Omental fat pad (tissue), 4 donors: ENCODE results near the gene RAB4A. TPM values are rescaled to one million over a fixed set of nuclear protein-coding genes. Genes with fewer than 3 reads are reported as not detected.

ENCODE experiments used
- ATAC-seq: fragments of 150-250 bp; one replicate; pipeline ENCODE4 v1.9.1; 2016; ENCODE audit warnings: mild to moderate bottlenecking, moderate library complexity; ENCODE audit not compliant: low FRiP score
- DNase-seq: peaks from one replicate; pipeline ENCODE4 v3.0.0-alpha.2; 2019; ENCODE audit warnings: low spot score
- total RNA-seq, 4 donors: library from RNA; depleted of rRNA; stranded (reverse); fragments of >200 nt; gene quantifications; one replicate each; pipeline ENCODE4 v1.1.0, GENCODE V29; 2016
- TF ChIP-seq, protein P1 (sequence below), 3 donors: fragments of 450-650 bp; IDR thresholded peaks; one replicate each; pipeline ENCODE4 v1.5.1; 2016 to 2017; ENCODE audit warnings: antibody characterized with exemption in 3 of 3, mild to moderate bottlenecking in 3 of 3, moderate library complexity in 2 of 3

RAB4A gene
- total RNA-seq, 4 donors from 2014 or later = 20.5 to 30.9 (median 30.0) TPM

DNA sequence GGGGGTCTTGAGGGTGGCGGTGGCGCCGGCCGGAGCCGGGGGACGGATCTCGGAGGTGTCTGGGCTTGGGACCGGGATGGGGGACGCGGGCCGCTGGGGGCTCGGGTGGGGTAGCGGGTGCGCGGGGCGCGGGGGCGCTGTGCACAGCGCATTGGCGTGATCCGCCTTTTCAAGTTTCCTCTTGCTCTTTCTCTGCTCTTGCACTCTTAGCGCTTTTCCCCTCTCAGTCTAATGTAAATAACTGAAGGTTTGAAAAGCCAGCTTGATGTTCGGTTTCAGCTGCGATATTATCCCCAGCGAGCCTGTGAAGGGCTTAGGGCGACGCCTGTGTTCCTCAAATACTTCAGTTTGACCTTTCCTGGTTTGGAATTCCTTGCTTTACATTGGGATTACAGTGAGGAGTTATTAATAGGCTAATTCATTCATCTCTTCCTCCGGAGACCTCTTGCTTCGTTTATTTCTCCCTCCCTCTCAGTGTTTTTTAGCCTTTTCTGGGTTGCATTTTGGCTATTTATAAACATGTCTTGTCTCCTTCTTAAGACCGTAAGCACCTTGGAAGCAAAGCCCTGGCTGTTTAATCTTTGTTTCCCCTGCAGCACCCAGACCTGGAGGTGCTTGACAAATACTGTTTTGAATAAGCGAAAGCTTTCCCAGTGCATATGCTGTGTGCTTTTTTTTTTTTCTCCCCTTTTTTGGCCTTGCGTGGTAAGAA lies 693 bp downstream of the RAB4A start:
- no peak for DNase-seq
- ATAC-seq = peak; percentile 61
- TF ChIP-seq, protein P1, sequence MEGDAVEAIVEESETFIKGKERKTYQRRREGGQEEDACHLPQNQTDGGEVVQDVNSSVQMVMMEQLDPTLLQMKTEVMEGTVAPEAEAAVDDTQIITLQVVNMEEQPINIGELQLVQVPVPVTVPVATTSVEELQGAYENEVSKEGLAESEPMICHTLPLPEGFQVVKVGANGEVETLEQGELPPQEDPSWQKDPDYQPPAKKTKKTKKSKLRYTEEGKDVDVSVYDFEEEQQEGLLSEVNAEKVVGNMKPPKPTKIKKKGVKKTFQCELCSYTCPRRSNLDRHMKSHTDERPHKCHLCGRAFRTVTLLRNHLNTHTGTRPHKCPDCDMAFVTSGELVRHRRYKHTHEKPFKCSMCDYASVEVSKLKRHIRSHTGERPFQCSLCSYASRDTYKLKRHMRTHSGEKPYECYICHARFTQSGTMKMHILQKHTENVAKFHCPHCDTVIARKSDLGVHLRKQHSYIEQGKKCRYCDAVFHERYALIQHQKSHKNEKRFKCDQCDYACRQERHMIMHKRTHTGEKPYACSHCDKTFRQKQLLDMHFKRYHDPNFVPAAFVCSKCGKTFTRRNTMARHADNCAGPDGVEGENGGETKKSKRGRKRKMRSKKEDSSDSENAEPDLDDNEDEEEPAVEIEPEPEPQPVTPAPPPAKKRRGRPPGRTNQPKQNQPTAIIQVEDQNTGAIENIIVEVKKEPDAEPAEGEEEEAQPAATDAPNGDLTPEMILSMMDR (IDR thresholded peaks at IDR 0.05) = no peak

DNA sequence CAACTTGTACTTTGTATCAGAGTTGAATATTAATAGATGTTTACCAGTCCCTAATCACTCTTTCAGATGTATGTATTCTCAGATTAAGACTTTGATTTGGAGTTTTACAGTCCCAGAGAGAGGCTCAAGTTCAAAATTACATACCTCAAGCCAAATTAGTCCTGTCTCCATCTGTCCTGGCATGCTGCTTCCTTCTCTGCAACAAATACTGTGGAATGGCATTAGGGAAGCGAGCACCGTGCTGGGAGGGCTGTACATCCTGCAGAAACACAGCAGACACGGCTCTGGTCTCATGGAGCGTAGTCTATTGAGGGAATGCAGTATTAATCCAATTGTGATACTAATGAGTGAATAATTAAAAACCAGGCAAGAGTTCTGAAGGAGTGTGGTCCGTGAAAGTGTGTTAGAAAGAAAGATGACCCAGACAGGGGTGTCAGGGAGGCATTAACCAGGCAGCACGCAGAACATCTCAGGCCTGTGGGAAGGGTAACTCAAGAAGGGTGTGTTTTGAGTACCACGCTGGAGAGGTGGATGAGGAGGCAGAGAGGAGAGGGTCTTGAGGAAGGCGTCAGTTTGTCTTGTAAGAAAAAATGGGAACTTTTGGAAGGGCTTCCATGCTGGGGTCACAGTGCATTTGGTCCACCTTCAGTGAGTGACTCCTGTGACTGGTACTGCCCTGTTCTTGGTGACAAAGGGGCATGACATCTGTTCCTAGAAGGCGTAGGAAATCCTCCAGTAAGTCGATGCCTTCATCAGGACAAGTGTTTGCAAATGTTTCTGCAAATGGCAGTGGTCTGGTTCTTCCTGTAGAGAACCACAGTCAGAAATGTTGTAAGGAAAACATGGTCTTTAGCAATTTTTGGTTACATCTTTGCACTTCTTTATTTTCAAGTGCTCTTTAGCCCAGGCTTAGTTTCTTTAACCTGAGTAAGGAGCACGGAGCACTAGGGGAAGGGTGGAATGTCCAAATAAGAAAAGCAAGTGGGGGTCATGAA lies 1.6 kb downstream of the RAB4A start:
- ATAC-seq (no peak), DNase-seq (no peak)
- TF ChIP-seq, protein P1 (IDR thresholded peaks at IDR 0.05) = no peak

DNA sequence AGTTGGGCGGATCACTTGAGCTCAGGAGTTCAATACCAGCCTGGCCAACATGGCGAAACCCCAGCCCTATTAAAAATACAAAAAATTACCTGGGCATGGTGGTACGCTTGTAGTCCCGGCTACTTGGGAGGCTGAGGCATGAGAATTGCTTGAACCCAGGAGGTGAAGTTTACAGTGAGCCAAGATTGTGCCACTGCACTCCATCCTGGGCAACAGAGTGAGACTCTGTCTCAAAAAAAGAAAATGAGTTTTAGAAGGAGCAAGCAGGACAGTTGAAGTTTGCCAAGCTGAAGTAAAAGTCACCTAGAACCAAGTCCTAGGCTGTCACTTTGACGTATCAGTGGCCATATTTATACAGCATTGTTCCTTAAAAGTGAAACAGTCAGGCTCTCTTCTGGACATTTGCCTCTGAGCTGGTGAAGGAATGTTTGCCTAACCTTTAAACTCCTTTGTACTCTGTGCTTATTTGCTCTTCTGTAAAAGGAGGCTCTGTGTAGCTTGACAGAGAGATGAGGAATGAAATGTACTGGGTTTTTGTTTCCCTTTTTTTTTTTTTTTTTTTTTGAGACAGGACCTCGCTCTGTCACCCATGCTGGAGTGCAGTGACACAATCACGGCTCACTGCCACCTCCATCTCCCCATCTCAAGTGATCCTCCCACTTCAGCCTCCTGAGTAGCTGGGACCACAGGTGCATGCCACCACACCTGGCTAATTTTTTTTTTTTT lies 2.8 kb downstream of the RAB4A start:
- ATAC-seq (no peak), DNase-seq (no peak)
- TF ChIP-seq, protein P1 (IDR thresholded peaks at IDR 0.05) = no peak

DNA sequence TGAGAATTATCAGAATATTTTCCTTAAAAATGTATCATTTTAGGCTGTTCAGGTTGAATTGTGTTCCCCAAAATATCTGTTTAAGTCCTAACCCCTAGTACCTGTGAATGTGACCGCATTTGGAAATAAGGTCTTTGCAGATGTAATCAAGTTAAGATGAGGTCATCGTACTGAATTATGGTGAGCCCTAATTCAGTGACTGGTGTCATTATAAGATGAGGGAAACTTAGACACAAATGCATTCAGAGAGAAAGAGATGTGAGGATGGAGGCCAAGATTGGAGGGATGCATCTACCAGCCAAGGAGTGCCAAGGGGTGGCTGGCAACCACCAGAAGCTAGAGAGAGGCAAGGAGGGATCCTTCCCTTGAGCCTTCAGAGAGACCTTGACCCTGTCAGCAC lies 4.1 kb downstream of the RAB4A start:
- TF ChIP-seq, protein P1 (IDR thresholded peaks at IDR 0.05) = no peak
- ATAC-seq = no peak
- no peak for DNase-seq

DNA sequence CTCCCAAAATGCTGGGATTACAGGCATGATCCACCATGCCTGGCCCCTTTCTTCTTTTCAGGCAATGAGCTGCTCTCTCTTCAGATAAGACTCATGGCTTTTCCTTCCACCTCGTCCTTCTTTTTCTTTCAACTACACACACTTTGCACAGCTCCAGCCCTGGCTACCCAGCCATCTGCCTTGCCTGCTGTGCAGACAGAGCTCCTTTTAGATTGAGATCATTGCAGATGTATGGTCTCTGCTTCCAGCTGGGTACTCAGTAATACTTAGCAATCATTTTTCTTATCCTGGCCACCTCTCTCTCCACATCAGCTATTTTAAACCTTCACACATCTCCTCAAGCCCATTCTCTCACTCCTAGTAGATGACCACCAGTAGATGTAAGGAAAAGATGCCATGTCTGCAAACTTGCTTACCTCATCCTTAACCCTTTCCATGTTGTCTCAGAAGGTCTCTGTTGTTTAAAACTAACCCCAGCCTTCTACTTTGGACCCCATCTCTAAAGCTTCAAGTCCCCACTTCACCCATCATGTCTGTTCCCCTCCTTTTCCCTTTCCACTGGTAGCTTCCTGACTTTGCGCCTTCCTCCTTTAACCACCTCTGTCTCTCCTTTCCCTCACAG lies 7.3 kb downstream of the RAB4A start:
- TF ChIP-seq, protein P1 (IDR thresholded peaks at IDR 0.05) = no peak
- no peak for DNase-seq
- ATAC-seq = no peak

DNA sequence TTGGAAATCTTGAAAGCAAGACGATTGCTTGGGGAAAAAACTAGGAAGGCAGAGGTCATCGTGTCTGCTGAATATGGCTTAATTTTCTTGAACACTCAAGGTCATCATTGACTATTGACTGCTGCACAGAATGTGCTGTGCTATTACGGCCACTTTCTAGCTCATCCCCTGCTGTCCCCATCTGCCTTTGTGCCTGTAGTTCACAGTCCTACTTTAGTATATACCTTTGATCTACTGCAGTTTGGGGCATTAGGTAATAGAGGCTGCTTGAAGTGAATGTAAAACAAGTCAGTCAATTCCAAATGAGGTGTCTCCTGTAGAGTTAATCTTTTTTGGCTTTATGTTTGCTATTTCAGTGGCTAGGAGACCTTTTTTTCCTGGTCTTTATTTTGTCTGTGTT lies 8.3 kb downstream of the RAB4A start:
- DNase-seq = no peak
- no peak for ATAC-seq
- TF ChIP-seq, protein P1 (IDR thresholded peaks at IDR 0.05) = no peak
